ENCODE data around the gene B3GAT2.

Gene B3GAT2

DNA sequence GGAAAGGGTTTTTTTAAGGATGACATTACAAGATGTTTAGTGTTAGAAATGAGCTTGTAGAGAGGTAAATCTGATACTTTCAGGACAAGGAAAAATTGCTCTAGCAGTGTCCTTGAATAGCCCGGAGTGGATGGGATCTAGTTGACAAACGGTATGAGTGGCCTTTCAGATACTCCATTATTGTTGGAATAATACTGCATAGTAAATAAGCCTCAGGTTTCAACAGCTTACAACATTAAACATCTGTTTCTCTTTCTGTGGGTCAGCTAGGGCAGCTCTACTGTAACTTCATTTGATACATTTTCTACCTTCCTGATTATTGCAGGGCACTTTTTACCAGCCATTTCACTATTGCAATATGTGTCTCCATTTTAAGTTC lies 118.0 kb downstream of the B3GAT2 start:
- Mint-ChIP-seq H3K27ac (peak overlapping the region; percentile 43), H3K27me3 (ENCODE audit: low read depth, poor library complexity) (no peaks in the 10 kb centered on the region), H3K4me1 (peaks cover 12% of the 10 kb centered on the region), H3K9me3 (no peaks in the 10 kb centered on the region), H3K36me3 (ENCODE audit: low read depth) (no peaks in the 10 kb centered on the region), H3K4me3 (no peak overlapping the region)
- DNase-seq, result no peak
- TF ChIP-seq, protein P1, sequence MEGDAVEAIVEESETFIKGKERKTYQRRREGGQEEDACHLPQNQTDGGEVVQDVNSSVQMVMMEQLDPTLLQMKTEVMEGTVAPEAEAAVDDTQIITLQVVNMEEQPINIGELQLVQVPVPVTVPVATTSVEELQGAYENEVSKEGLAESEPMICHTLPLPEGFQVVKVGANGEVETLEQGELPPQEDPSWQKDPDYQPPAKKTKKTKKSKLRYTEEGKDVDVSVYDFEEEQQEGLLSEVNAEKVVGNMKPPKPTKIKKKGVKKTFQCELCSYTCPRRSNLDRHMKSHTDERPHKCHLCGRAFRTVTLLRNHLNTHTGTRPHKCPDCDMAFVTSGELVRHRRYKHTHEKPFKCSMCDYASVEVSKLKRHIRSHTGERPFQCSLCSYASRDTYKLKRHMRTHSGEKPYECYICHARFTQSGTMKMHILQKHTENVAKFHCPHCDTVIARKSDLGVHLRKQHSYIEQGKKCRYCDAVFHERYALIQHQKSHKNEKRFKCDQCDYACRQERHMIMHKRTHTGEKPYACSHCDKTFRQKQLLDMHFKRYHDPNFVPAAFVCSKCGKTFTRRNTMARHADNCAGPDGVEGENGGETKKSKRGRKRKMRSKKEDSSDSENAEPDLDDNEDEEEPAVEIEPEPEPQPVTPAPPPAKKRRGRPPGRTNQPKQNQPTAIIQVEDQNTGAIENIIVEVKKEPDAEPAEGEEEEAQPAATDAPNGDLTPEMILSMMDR (IDR thresholded peaks at IDR 0.05), result no peak

DNA sequence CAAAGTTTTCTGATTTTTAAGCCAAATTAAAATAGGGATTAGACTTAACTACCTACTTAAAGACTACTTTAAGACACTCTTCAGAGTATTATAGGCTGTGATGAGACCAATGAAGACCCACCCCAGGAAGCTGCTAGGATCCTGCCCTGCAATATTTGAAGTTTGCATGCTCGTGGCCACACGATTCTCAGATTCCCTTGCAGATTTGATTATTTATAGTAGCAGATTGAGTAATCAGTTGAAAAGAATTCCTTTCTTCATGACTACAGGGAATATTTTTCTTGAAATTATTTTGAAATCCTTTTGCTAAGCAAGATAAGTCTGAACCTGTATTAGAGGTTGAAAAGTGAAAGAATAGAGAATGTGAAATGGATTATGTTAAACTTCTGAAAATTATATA lies 122.3 kb downstream of the B3GAT2 start:
- DNase-seq, result no peak
- H3K4me3 Mint-ChIP-seq, result no peak overlapping the region
- H3K36me3 Mint-ChIP-seq (ENCODE audit: low read depth), result no peaks in the 10 kb centered on the region
- TF ChIP-seq, protein P1 (IDR thresholded peaks at IDR 0.05), result no peak
- peaks cover 11% of the 10 kb centered on the region for H3K4me1 Mint-ChIP-seq
- H3K9me3 Mint-ChIP-seq, result no peaks in the 10 kb centered on the region
- H3K27ac Mint-ChIP-seq, result no peak overlapping the region
- H3K27me3 Mint-ChIP-seq (ENCODE audit: low read depth, poor library complexity), result no peaks in the 10 kb centered on the region

DNA sequence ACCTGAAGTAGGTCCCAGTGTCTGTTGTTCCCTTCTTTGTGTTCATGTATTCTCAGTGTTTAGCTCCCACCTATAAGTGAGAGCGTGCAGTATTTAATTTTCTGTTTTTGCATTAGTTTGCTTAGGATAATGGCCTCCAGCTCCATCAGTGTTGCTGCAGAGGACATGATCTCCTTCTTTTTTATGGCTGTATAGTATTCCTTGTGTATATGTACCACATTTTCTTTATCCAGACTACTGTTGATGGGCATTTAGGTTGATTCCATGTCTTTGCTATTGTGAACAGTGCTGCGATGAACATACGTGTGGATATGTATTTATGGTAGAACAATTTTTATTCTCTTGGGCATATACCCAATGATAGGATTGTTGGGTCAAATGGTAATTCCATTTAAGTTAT lies 125.4 kb downstream of the B3GAT2 start:
- TF ChIP-seq, protein P1 (IDR thresholded peaks at IDR 0.05), result no peak
- H3K27ac Mint-ChIP-seq, result no peak overlapping the region
- H3K36me3 Mint-ChIP-seq (ENCODE audit: low read depth), result no peaks in the 10 kb centered on the region
- H3K4me3 Mint-ChIP-seq, result no peak overlapping the region
- no peaks in the 10 kb centered on the region for H3K4me1 Mint-ChIP-seq
- DNase-seq, result no peak
- H3K27me3 Mint-ChIP-seq (ENCODE audit: low read depth, poor library complexity), result no peaks in the 10 kb centered on the region
- H3K9me3 Mint-ChIP-seq, result no peaks in the 10 kb centered on the region

DNA sequence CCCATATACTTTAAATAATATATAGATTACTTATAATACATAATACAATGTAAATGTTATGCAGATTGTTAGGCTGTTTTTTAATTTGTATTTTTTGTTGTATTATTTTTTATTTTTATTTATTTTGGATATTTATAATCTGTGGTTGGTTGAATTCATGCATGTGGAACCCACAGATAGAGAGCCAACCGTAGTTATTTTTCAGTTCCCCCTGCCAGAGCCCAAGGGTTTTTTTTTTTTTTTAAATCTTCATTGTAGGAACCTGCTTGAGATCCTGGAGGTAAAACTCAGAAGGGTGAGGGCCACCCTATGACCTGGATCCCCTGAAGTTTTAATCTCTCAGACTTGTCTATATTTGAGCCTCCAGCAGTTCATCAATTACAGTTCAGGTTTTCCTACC lies 133.2 kb downstream of the B3GAT2 start:
- H3K27ac Mint-ChIP-seq, result no peak overlapping the region
- H3K4me3 Mint-ChIP-seq, result no peak overlapping the region
- H3K4me1 Mint-ChIP-seq, result no peaks in the 10 kb centered on the region
- no peak for DNase-seq
- no peaks in the 10 kb centered on the region for H3K36me3 Mint-ChIP-seq (ENCODE audit: low read depth)
- no peaks in the 10 kb centered on the region for H3K9me3 Mint-ChIP-seq
- no peaks in the 10 kb centered on the region for H3K27me3 Mint-ChIP-seq (ENCODE audit: low read depth, poor library complexity)
- TF ChIP-seq, protein P1 (IDR thresholded peaks at IDR 0.05), result no peak

DNA sequence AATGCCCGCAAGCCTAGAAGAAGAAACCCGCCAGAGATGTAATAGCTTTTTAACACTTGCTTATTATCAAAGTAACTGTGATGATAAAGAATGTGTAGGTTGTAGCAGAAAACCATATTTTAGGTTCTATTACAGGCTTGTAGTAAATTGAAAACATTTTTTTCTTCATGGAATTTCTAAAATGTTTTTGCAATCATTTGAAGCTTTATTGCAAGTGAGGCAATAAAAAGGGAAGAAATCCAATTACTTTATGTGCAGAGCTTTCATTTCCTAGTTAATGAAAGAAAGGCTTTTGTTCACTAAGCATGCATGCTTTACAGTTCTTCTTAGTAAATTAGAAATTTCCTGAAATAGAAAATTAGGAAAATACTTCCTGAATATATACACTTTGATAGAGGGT lies 135.1 kb downstream of the B3GAT2 start:
- Mint-ChIP-seq H3K4me3 (no peak overlapping the region), H3K4me1 (no peaks in the 10 kb centered on the region), H3K36me3 (ENCODE audit: low read depth) (no peaks in the 10 kb centered on the region), H3K27me3 (ENCODE audit: low read depth, poor library complexity) (no peaks in the 10 kb centered on the region), H3K27ac (no peak overlapping the region), H3K9me3 (no peaks in the 10 kb centered on the region)
- DNase-seq, result no peak
- TF ChIP-seq, protein P1 (IDR thresholded peaks at IDR 0.05), result no peak

DNA sequence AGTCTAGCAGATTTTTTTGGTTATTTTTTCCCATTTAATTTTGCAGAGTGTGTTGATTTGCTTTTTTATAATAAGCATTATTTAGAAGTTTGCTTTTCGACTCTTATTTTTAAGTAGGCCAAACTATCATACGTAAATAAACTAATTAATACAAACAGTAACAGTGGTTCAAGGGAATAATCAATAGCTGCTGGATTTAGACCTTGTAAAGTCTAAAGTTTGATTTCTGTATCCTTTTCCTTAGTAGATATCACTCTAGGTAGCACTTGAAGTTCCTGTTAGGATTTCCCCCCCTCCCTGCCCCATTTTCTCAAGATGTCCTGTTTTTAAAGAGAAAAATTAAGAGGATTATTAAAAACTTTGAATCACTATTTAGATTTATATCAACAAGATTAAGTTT lies 136.1 kb downstream of the B3GAT2 start:
- DNase-seq, result no peak
- TF ChIP-seq, protein P1 (IDR thresholded peaks at IDR 0.05), result no peak
- Mint-ChIP-seq H3K27ac (no peak overlapping the region), H3K36me3 (ENCODE audit: low read depth) (no peaks in the 10 kb centered on the region), H3K9me3 (no peaks in the 10 kb centered on the region), H3K4me3 (no peak overlapping the region), H3K27me3 (ENCODE audit: low read depth, poor library complexity) (no peaks in the 10 kb centered on the region), H3K4me1 (no peaks in the 10 kb centered on the region)
